HCT116 (cell line): ENCODE results near the gene EVL. TPM values are rescaled to one million over a fixed set of nuclear protein-coding genes. Genes with fewer than 3 reads are reported as not detected.

Source experiments
- ATAC-seq: fragments of 200-7000 bp; cut with Tn5 transposase; 2 replicates; pipeline ENCODE4 v1.9.1; 2020; ENCODE audit warnings: mild to moderate bottlenecking, moderate library complexity
- BruUV-seq: library from RNA; stranded (reverse); fragments of 400-500 nt; replicated peaks from 2 replicates; lab custom pipeline; 2021; lab: Mats Ljungman, UMichigan
- CTCF ChIA-PET: fragments of 300-600 bp; sonication (Branson Sonifier 250); formaldehyde crosslinking; loops from one replicate; lab custom pipeline; 2021; ENCODE audit warnings: antibody characterized with exemption; lab: Charles Lee
- POLR2A ChIA-PET: fragments of 300-600, 350-600 bp; sonication (Branson Sonifier 250); formaldehyde crosslinking; loops from one replicate; lab custom pipeline; 2021; ENCODE audit warnings: antibody characterized with exemption; lab: Charles Lee
- RAD21 ChIA-PET, 2 experiments: fragments of 300-600 bp; sonication (Branson Sonifier 250); formaldehyde crosslinking; loops; one replicate each; lab custom pipeline; 2023; ENCODE audit warnings: low total read pairs in 2 of 2; ENCODE audit not compliant: uncharacterized antibody in 2 of 2, unreplicated experiment in 2 of 2, low non-redundant PET in 1 of 2; lab: Charles Lee
- DNase-seq: peaks from one replicate; pipeline ENCODE4 v3.0.0-alpha.2; 2010; ENCODE audit warnings: low read depth, low spot score
- H2AFZ ChIP-seq: fragments of 200-600 bp; shearing (Covaris generic), sonication (generic); 2 replicates; pipeline ENCODE4 v1.6.1; 2017; ENCODE audit warnings: low read depth, mixed run types, mixed read lengths, antibody characterized with exemption, low read length; ENCODE audit not compliant: poor library complexity, severe bottlenecking
- H3K27ac ChIP-seq: 2 replicates; pipeline ENCODE4 v1.5.1; 2012; ENCODE audit warnings: low read depth, low read length
- H3K27me3 ChIP-seq: fragments of 200-600 bp; sonication (generic); 2 replicates; pipeline ENCODE4 v1.6.1; 2016; ENCODE audit warnings: mixed run types, low read length, mixed read lengths; ENCODE audit not compliant: insufficient read depth
- H3K36me3 ChIP-seq, 2 experiments: fragments of 200-500 bp in 1 of 2; fragments of 200-600 bp in 1 of 2; sonication (Bioruptor generic) in 1 of 2; sonication (generic) in 1 of 2; 2 replicates each; pipeline versions ENCODE4 v1.5.1 to v1.6.1; 2014 to 2016; ENCODE audit warnings: low read length in 2 of 2, inconsistent platforms in 1 of 2, mixed read lengths in 1 of 2, mixed run types in 1 of 2; ENCODE audit not compliant: insufficient read depth in 2 of 2, control insufficient read depth in 1 of 2
- H3K4me1 ChIP-seq, 2 experiments: fragments of 200-600 bp in 1 of 2; sonication (generic) in 1 of 2; 2 replicates each; pipeline versions ENCODE4 v1.5.1 to v1.6.1; 2012 to 2017; ENCODE audit warnings: low read length in 2 of 2, inconsistent platforms in 1 of 2, mild to moderate bottlenecking in 1 of 2, mixed read lengths in 1 of 2, mixed run types in 1 of 2, moderate library complexity in 1 of 2; ENCODE audit not compliant: insufficient read depth in 2 of 2, control insufficient read depth in 1 of 2
- H3K4me2 ChIP-seq: fragments of 200-600 bp; sonication (generic); 2 replicates; pipeline ENCODE4 v1.6.1; 2017; ENCODE audit warnings: mixed run types, low read length, mixed read lengths
- H3K4me3 ChIP-seq, 2 experiments: fragments of 200-600 bp in 1 of 2; sonication (generic) in 1 of 2; replicated peaks in 1 of 2; 2 replicates each; pipeline ENCODE4 v1.5.1; 2011 to 2016; ENCODE audit warnings: low read length in 2 of 2, control low read depth in 1 of 2, low read depth in 1 of 2, mild to moderate bottlenecking in 1 of 2, mixed read lengths in 1 of 2, mixed run types in 1 of 2
- H3K79me2 ChIP-seq: fragments of 200-600 bp; sonication (generic); 2 replicates; pipeline ENCODE4 v1.6.1; 2017; ENCODE audit warnings: mild to moderate bottlenecking, mixed run types, low read length, moderate library complexity, mixed read lengths; ENCODE audit not compliant: insufficient read depth
- H3K9ac ChIP-seq: fragments of 200-600 bp; sonication (generic); 2 replicates; pipeline ENCODE4 v1.6.1; 2016; ENCODE audit warnings: low read length, mixed read lengths
- H3K9me2 ChIP-seq: fragments of 200-600 bp; sonication (generic), shearing (Covaris generic); 2 replicates; pipeline ENCODE4 v1.6.1; 2017; ENCODE audit warnings: mixed run types, mild to moderate bottlenecking, moderate library complexity; ENCODE audit not compliant: insufficient read depth
- H3K9me3 ChIP-seq, 2 experiments: fragments of 200-500 bp in 1 of 2; fragments of 200-600 bp in 1 of 2; sonication (Bioruptor generic) in 1 of 2; sonication (generic) in 1 of 2; 2 replicates each; pipeline ENCODE4 v1.6.1; 2014 to 2017; ENCODE audit warnings: low read length in 2 of 2, mixed read lengths in 2 of 2, inconsistent platforms in 1 of 2, low read depth in 1 of 2, mild to moderate bottlenecking in 1 of 2, mixed run types in 1 of 2, moderate library complexity in 1 of 2; ENCODE audit not compliant: control insufficient read depth in 1 of 2, insufficient read depth in 1 of 2
- H4K20me1 ChIP-seq: fragments of 200-600 bp; sonication (generic), shearing (Covaris generic); 2 replicates; pipeline ENCODE4 v1.6.1; 2017; ENCODE audit warnings: mixed run types, mild to moderate bottlenecking, moderate library complexity; ENCODE audit not compliant: insufficient read depth
- CBX3 ChIP-seq: IDR thresholded peaks from 2 replicates; pipeline ENCODE4 v1.6.1; 2012; ENCODE audit warnings: low read depth
- CEBPB ChIP-seq: IDR thresholded peaks from 2 replicates; pipeline ENCODE4 v1.6.1; 2012; ENCODE audit warnings: low read depth
- CTCF ChIP-seq, 3 experiments: fragments of 200-600 bp in 1 of 3; sonication (generic) in 1 of 3; IDR thresholded peaks in 2 of 3; conservative IDR thresholded peaks in 1 of 3; 2 replicates each; pipeline ENCODE4 v1.5.1; 2012 to 2017; ENCODE audit warnings: low read depth in 2 of 3, low read length in 2 of 3, antibody characterized with exemption in 1 of 3, borderline replicate concordance in 1 of 3, control low read depth in 1 of 3, mild to moderate bottlenecking in 1 of 3, mixed read lengths in 1 of 3, mixed run types in 1 of 3, moderate library complexity in 1 of 3; ENCODE audit not compliant: insufficient read depth in 1 of 3
- EGR1 ChIP-seq: IDR thresholded peaks from 2 replicates; pipeline ENCODE4 v1.6.1; 2012; ENCODE audit warnings: low read depth
- ELF1 ChIP-seq: IDR thresholded peaks from 2 replicates; pipeline ENCODE4 v1.6.1; 2012; ENCODE audit warnings: low read depth, borderline replicate concordance
- EZH2 ChIP-seq: fragments of 200-600 bp; sonication (generic); IDR thresholded peaks from 2 replicates; pipeline ENCODE4 v1.6.1; 2017; ENCODE audit warnings: antibody characterized with exemption, mixed run types
- EZH2phosphoT487 ChIP-seq: fragments of 200-600 bp; IDR thresholded peaks from 2 replicates; pipeline ENCODE4 v1.6.1; 2018; ENCODE audit warnings: antibody characterized with exemption, borderline replicate concordance
- FOSL1 ChIP-seq: IDR thresholded peaks from 2 replicates; pipeline ENCODE4 v1.6.1; 2012; ENCODE audit warnings: low read depth
- MAX ChIP-seq: IDR thresholded peaks from 2 replicates; pipeline ENCODE4 v1.6.1; 2012
- POLR2AphosphoS5 ChIP-seq: IDR thresholded peaks from 2 replicates; pipeline ENCODE4 v1.6.1; 2011; ENCODE audit warnings: mild to moderate bottlenecking, low read depth, low read length, moderate library complexity
- RAD21 ChIP-seq: IDR thresholded peaks from 2 replicates; pipeline ENCODE4 v1.6.1; 2012; ENCODE audit warnings: low read depth, mild to moderate bottlenecking
- SIN3A ChIP-seq: IDR thresholded peaks from 2 replicates; pipeline ENCODE4 v1.6.1; 2012; ENCODE audit warnings: low read depth
- SP1 ChIP-seq: IDR thresholded peaks from 2 replicates; pipeline ENCODE4 v1.6.1; 2012; ENCODE audit warnings: low read depth
- SRF ChIP-seq: IDR thresholded peaks from 2 replicates; pipeline ENCODE4 v1.6.1; 2012; ENCODE audit warnings: low read depth
- YY1 ChIP-seq: IDR thresholded peaks from 2 replicates; pipeline ENCODE4 v1.6.1; 2011; ENCODE audit warnings: low read length, low read depth, moderate library complexity, mild to moderate bottlenecking; ENCODE audit not compliant: insufficient replicate concordance; ENCODE audit errors: extremely low read depth
- ZBTB33 ChIP-seq: IDR thresholded peaks from 2 replicates; pipeline ENCODE4 v1.6.1; 2011; ENCODE audit warnings: mild to moderate bottlenecking, low read length, moderate library complexity; ENCODE audit not compliant: insufficient replicate concordance; ENCODE audit errors: extremely low read depth
- ZFX ChIP-seq: fragments of 450-650 bp; IDR thresholded peaks from 2 replicates; pipeline ENCODE4 v1.6.1; 2017
- ZNF274 ChIP-seq: fragments of 200-500 bp; sonication (Bioruptor generic); IDR thresholded peaks from 2 replicates; pipeline ENCODE4 v1.6.1; 2014; ENCODE audit warnings: mild to moderate bottlenecking, low read depth, low read length, inconsistent platforms
- intact Hi-C: fragments of 100-400 bp; cut with micrococcal nuclease; formaldehyde crosslinking; loops from 2 replicates; pipeline ENCODE4 v1.10.0; 2022
- total RNA-seq: library from RNA; stranded (reverse); gene quantifications from one replicate; pipeline ENCODE4 v1.2.1, GENCODE V29; 2021; ENCODE audit not compliant: unreplicated experiment
- TF ChIP-seq, protein P1 (sequence below): IDR thresholded peaks from 2 replicates; pipeline ENCODE4 v1.6.1; 2012; ENCODE audit warnings: low read depth
- TF ChIP-seq, protein P2 (sequence below): IDR thresholded peaks from 2 replicates; pipeline ENCODE4 v1.6.1; 2012

EVL gene
- total RNA-seq, 1 experiment from 2014 or later = 19.9 TPM

GRCh38 chr14:100165376-100165775 lies 100.2 kb downstream of the EVL start:
- H3K9me2 ChIP-seq = no peaks in the 10 kb centered on the region
- no peak for DNase-seq
- BruUV-seq = no TSS peak
- ChIA-PET POLR2A (no interaction called here), CTCF (no interaction called here), RAD21 (no interaction called here)
- H3K79me2 ChIP-seq = no peaks in the 10 kb centered on the region
- no peaks in the 10 kb centered on the region for H3K4me1 ChIP-seq
- no peaks in the 10 kb centered on the region for H3K27me3 ChIP-seq
- no peak overlapping the region for H2AFZ ChIP-seq
- no peak overlapping the region for H3K9ac ChIP-seq
- no peaks in the 10 kb centered on the region for H4K20me1 ChIP-seq
- H3K4me3 ChIP-seq = no peak overlapping the region
- no peak for ATAC-seq
- no peaks in the 10 kb centered on the region for H3K9me3 ChIP-seq
- H3K36me3 ChIP-seq = no peaks in the 10 kb centered on the region
- TF ChIP-seq CTCF (IDR thresholded peaks at IDR 0.05 in 2 of 3, conservative IDR thresholded peaks at IDR 0.05 in 1 of 3; ENCODE audit: borderline replicate concordance in 1 of 3, insufficient read depth in 1 of 3, low read depth in 2 of 3, low read length in 2 of 3) = no peak
- no peak for TF ChIP-seq YY1
- no peak for TF ChIP-seq ZBTB33
- no peak for TF ChIP-seq FOSL1
- TF ChIP-seq POLR2AphosphoS5 = no peak
- TF ChIP-seq EGR1 = no peak
- no peak for TF ChIP-seq ZFX
- TF ChIP-seq, protein P1, sequence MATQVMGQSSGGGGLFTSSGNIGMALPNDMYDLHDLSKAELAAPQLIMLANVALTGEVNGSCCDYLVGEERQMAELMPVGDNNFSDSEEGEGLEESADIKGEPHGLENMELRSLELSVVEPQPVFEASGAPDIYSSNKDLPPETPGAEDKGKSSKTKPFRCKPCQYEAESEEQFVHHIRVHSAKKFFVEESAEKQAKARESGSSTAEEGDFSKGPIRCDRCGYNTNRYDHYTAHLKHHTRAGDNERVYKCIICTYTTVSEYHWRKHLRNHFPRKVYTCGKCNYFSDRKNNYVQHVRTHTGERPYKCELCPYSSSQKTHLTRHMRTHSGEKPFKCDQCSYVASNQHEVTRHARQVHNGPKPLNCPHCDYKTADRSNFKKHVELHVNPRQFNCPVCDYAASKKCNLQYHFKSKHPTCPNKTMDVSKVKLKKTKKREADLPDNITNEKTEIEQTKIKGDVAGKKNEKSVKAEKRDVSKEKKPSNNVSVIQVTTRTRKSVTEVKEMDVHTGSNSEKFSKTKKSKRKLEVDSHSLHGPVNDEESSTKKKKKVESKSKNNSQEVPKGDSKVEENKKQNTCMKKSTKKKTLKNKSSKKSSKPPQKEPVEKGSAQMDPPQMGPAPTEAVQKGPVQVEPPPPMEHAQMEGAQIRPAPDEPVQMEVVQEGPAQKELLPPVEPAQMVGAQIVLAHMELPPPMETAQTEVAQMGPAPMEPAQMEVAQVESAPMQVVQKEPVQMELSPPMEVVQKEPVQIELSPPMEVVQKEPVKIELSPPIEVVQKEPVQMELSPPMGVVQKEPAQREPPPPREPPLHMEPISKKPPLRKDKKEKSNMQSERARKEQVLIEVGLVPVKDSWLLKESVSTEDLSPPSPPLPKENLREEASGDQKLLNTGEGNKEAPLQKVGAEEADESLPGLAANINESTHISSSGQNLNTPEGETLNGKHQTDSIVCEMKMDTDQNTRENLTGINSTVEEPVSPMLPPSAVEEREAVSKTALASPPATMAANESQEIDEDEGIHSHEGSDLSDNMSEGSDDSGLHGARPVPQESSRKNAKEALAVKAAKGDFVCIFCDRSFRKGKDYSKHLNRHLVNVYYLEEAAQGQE = no peak
- TF ChIP-seq EZH2phosphoT487 = no peak
- TF ChIP-seq SP1 = no peak
- no peak for TF ChIP-seq SIN3A
- TF ChIP-seq, protein P2, sequence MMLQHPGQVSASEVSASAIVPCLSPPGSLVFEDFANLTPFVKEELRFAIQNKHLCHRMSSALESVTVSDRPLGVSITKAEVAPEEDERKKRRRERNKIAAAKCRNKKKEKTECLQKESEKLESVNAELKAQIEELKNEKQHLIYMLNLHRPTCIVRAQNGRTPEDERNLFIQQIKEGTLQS = no peak
- TF ChIP-seq ZNF274 = no peak
- TF ChIP-seq CEBPB = no peak
- no peak for TF ChIP-seq SRF
- no peak for TF ChIP-seq MAX
- TF ChIP-seq RAD21 = no peak
- no peak for TF ChIP-seq ELF1
- TF ChIP-seq CBX3 = no peak
- TF ChIP-seq EZH2 = no peak
- H3K27ac ChIP-seq = no peak overlapping the region
- intact Hi-C loops = no loop called here
- H3K4me2 ChIP-seq = no peak overlapping the region
